GM12878 (cell line): ENCODE data around the gene ADGRV1. TPM values are rescaled to one million over a fixed set of nuclear protein-coding genes. Genes with fewer than 3 reads are reported as not detected.

ENCODE experiments used
- ATAC-seq: fragments of 200-7000 bp; cut with Tn5 transposase; 3 replicates; pipeline ENCODE4 v1.9.1; 2020; ENCODE audit warnings: mild to moderate bottlenecking, moderate library complexity
- BruUV-seq: library from RNA; stranded (reverse); fragments of 400-500 nt; replicated peaks from 2 replicates; lab custom pipeline; 2021; lab: Mats Ljungman, UMichigan
- CTCF ChIA-PET: fragments of 300-600 bp; sonication (Branson Sonifier 250); formaldehyde crosslinking; extraction: SDS; loops from one replicate; lab custom pipeline; 2021; ENCODE audit warnings: inconsistent platforms; lab: Yijun Ruan, JAX
- POLR2A ChIA-PET: fragments of 350-600 bp; formaldehyde crosslinking; extraction: SDS; loops from one replicate; lab custom pipeline; 2021; ENCODE audit warnings: inconsistent platforms; lab: Charles Lee
- RAD21 ChIA-PET: fragments of 300-600 bp; sonication (Branson Sonifier 250); formaldehyde crosslinking; loops from one replicate; lab custom pipeline; 2023; ENCODE audit warnings: antibody characterized with exemption; ENCODE audit not compliant: unreplicated experiment; lab: Charles Lee
- SMC1A ChIA-PET: fragments of 300-600 bp; sonication (Branson Sonifier 250); formaldehyde crosslinking; loops from one replicate; lab custom pipeline; 2023; ENCODE audit not compliant: unreplicated experiment, uncharacterized antibody; lab: Charles Lee
- DNase-seq: peaks from one replicate; pipeline ENCODE4 v3.0.0-alpha.2; 2011; ENCODE audit warnings: low read depth, low spot score
- FAIRE-seq: peaks from 3 replicates; lab custom pipeline; 2011; peaks lifted over from hg19 to GRCh38; lab: Jason Lieb, UNC
- H2AFZ ChIP-seq: 2 replicates; pipeline ENCODE4 v1.6.0; 2011; ENCODE audit warnings: low read depth, low read length, control low read depth; ENCODE audit not compliant: control insufficient read depth
- H3K27ac ChIP-seq: 2 replicates; pipeline ENCODE4 v1.5.1; 2011; ENCODE audit warnings: control low read depth; ENCODE audit not compliant: control insufficient read depth, insufficient read depth
- H3K27me3 ChIP-seq, 2 experiments: replicated peaks in 1 of 2; 2 replicates each; pipeline versions ENCODE4 v1.6.0 to v1.6.1; 2011; ENCODE audit warnings: low read length in 1 of 2; ENCODE audit not compliant: control insufficient read depth in 2 of 2, insufficient read depth in 2 of 2
- H3K36me3 ChIP-seq, 2 experiments: 2 replicates each; pipeline ENCODE4 v1.5.1; 2011; ENCODE audit warnings: low read length in 1 of 2; ENCODE audit not compliant: control insufficient read depth in 2 of 2, insufficient read depth in 2 of 2
- H3K4me1 ChIP-seq: 2 replicates; pipeline ENCODE4 v1.6.1; 2011; ENCODE audit warnings: mild to moderate bottlenecking, low read length, moderate library complexity, mixed read lengths; ENCODE audit not compliant: control insufficient read depth, insufficient read depth
- H3K4me2 ChIP-seq: 2 replicates; pipeline ENCODE4 v1.6.0; 2011; ENCODE audit warnings: control low read depth; ENCODE audit not compliant: control insufficient read depth, insufficient read depth
- H3K4me3 ChIP-seq: fragments of 200-600 bp; sonication (generic); 2 replicates; pipeline ENCODE4 v1.5.1; 2016
- H3K79me2 ChIP-seq: 2 replicates; pipeline ENCODE4 v1.6.0; 2011; ENCODE audit warnings: low read length; ENCODE audit not compliant: control insufficient read depth, insufficient read depth
- H3K9ac ChIP-seq: 2 replicates; pipeline ENCODE4 v1.8.0; 2011; ENCODE audit warnings: low read length, control low read depth, mixed read lengths; ENCODE audit not compliant: control insufficient read depth, insufficient read depth
- H3K9me3 ChIP-seq: replicated peaks from 3 replicates; pipeline ENCODE4 v1.5.1; 2011; ENCODE audit warnings: mild to moderate bottlenecking, low read length; ENCODE audit not compliant: control insufficient read depth, insufficient read depth
- H4K20me1 ChIP-seq: 2 replicates; pipeline ENCODE4 v1.6.0; 2011; ENCODE audit not compliant: control insufficient read depth, insufficient read depth
- CUX1 ChIP-seq: IDR thresholded peaks from 2 replicates; pipeline ENCODE4 v1.6.1; 2012; ENCODE audit warnings: improper control_type of control experiment, low read depth, low read length; ENCODE audit not compliant: insufficient replicate concordance
- DPF2 ChIP-seq: fragments of 450-650 bp; IDR thresholded peaks from 2 replicates; pipeline ENCODE4 v1.6.1; 2017; ENCODE audit warnings: mild to moderate bottlenecking
- KDM1A ChIP-seq: fragments of 200-600 bp; sonication (generic); IDR thresholded peaks from 2 replicates; pipeline ENCODE4 v1.6.1; 2016; ENCODE audit warnings: borderline replicate concordance
- MEF2A ChIP-seq: IDR thresholded peaks from 2 replicates; pipeline ENCODE4 v1.6.1; 2011; ENCODE audit warnings: low read depth, mild to moderate bottlenecking, low read length, moderate library complexity; ENCODE audit not compliant: insufficient read depth
- NKRF ChIP-seq: fragments of 450-650 bp; conservative IDR thresholded peaks from 2 replicates; pipeline ENCODE4 v1.6.1; 2017; ENCODE audit warnings: mild to moderate bottlenecking, moderate library complexity
- SMAD5 ChIP-seq: IDR thresholded peaks from 2 replicates; pipeline ENCODE4 v1.6.1; 2016; ENCODE audit warnings: antibody characterized with exemption, low read depth
- TCF12 ChIP-seq: IDR thresholded peaks from 2 replicates; pipeline ENCODE4 v1.6.1; 2011; ENCODE audit warnings: low read depth, mild to moderate bottlenecking, low read length
- WGBS: methylation state at CpG from one replicate; pipeline ENCODE4 v1.1.6; 2016; ENCODE audit warnings: low lambda C conversion rate; ENCODE audit not compliant: insufficient replicate concordance, insufficient coverage; ENCODE audit errors: missing lambda C conversion rate; 5-methylcytosine and 5-hydroxymethylcytosine counted together
- in situ Hi-C: fragments of 300-500 bp; cut with MboI; formaldehyde crosslinking; loops from 9 replicates; pipeline ENCODE4 v1.14.3; 2018; ENCODE audit warnings: mixed read lengths
- intact Hi-C: fragments of 100-400 bp; cut with micrococcal nuclease; formaldehyde crosslinking; loops from one replicate; pipeline ENCODE4 v1.14.2; 2022; ENCODE audit not compliant: unreplicated experiment
- polyA plus RNA-seq, 11 experiments: library from polyadenylated mRNA; depleted of rRNA in 4 of 11; unstranded in 6 of 11; stranded (reverse) in 5 of 11; fragments of >200 nt; fragmentation: Nextera tagmentation in 4 of 11; fragmentation: Illumina TruSeq in 1 of 11; extraction: Ambion mirVana in 4 of 11; extraction: Trizol in 1 of 11; gene quantifications; 1 replicate in 1 of 11; 2 replicates in 10 of 11; pipeline versions ENCODE4 v1.2.1 to v1.2.3, GENCODE V29; 2011 to 2016; ENCODE audit warnings: inconsistent platforms in 2 of 11, missing spikeins in 2 of 11, low read depth in 1 of 11
- total RNA-seq, 4 experiments: library from RNA; depleted of rRNA in 3 of 4; stranded (reverse); fragments of >200 nt in 3 of 4; fragmentation: Illumina TruSeq in 1 of 4; extraction: Trizol in 1 of 4; gene quantifications; 2 replicates each; pipeline versions ENCODE4 v1.2.1 to v1.2.3, GENCODE V29; 2013 to 2021

ADGRV1 gene
- total and polyA plus RNA-seq, 10 of the 15 experiments (the other 5 are each of a cell fraction or from before 2014, with no cell fraction given): 0.04 to 8.1 (median 0.16) TPM; not detected in 1

GRCh38 chr5:91135475-91136248, 577.1 kb downstream of the ADGRV1 start:
- ChIA-PET POLR2A (no interaction called here), CTCF (interaction anchor here (0.7 kb wide), 1 partner anchor 83 kb away, joined by 3 read pairs; no protein-coding TSS in a partner anchor), RAD21 (no interaction called here), SMC1A (interaction anchor here (1.2 kb wide), 1 partner anchor 284 kb away, joined by 3 read pairs; no protein-coding TSS in a partner anchor)
- no peaks in the 10 kb centered on the region for H4K20me1 ChIP-seq
- DNase-seq (no peak), FAIRE-seq (no peak), ATAC-seq (no peak)
- H3K79me2 ChIP-seq: no peaks in the 10 kb centered on the region
- intact Hi-C loops: no loop called here
- no peaks in the 10 kb centered on the region for H3K9me3 ChIP-seq
- WGBS: 45% methylated on average over 5 of the region's 5 CpGs
- H3K4me2 ChIP-seq: no peak overlapping the region
- H3K4me3 ChIP-seq: no peak overlapping the region
- no peaks in the 10 kb centered on the region for H3K4me1 ChIP-seq
- no TSS peak for BruUV-seq
- H3K9ac ChIP-seq: no peak overlapping the region
- no peak overlapping the region for H3K27ac ChIP-seq
- no peaks in the 10 kb centered on the region for H3K27me3 ChIP-seq
- in situ Hi-C loops: no loop called here
- TF ChIP-seq NKRF: no peak
- TF ChIP-seq KDM1A: no peak
- no peak for TF ChIP-seq MEF2A
- no peak overlapping the region for H2AFZ ChIP-seq
- no peaks in the 10 kb centered on the region for H3K36me3 ChIP-seq

GRCh38 chr5:91136271-91136670, 577.7 kb downstream of the ADGRV1 start:
- no peak overlapping the region for H3K27ac ChIP-seq
- no peaks in the 10 kb centered on the region for H3K4me1 ChIP-seq
- WGBS: 0% methylated on average over 1 of the region's 1 CpG
- RAD21 ChIA-PET: no interaction called here
- intact Hi-C loops: no loop called here
- H3K4me3 ChIP-seq: no peak overlapping the region
- H4K20me1 ChIP-seq: no peaks in the 10 kb centered on the region
- FAIRE-seq (no peak), ATAC-seq (no peak), DNase-seq (no peak)
- SMC1A ChIA-PET: interaction anchor here (1.2 to 1.3 kb wide), 3 partner anchors 9 to 19 kb away, joined by 3 to 4 read pairs (median 3); no protein-coding TSS in a partner anchor
- CTCF ChIA-PET: interaction anchor here (1.2 kb wide), 1 partner anchor 22 kb away, joined by 3 read pairs; no protein-coding TSS in a partner anchor
- H3K79me2 ChIP-seq: no peaks in the 10 kb centered on the region
- H3K9ac ChIP-seq: no peak overlapping the region
- no peaks in the 10 kb centered on the region for H3K36me3 ChIP-seq
- no TSS peak for BruUV-seq
- no peak overlapping the region for H3K4me2 ChIP-seq
- H3K9me3 ChIP-seq: no peaks in the 10 kb centered on the region
- no peak overlapping the region for H2AFZ ChIP-seq
- POLR2A ChIA-PET: no interaction called here
- no peaks in the 10 kb centered on the region for H3K27me3 ChIP-seq
- in situ Hi-C loops: no loop called here
- no peak for TF ChIP-seq DPF2
- TF ChIP-seq TCF12: no peak
- TF ChIP-seq SMAD5: no peak
- TF ChIP-seq CUX1: no peak
